HFF-Myc (cell line): ENCODE results near the gene EED.

ENCODE experiments used
- DNase-seq: peaks from one replicate; pipeline ENCODE4 v3.0.0-alpha.2; 2011; ENCODE audit warnings: low read depth; ENCODE audit errors: extremely low read depth
- H3K4me3 ChIP-seq: replicated peaks from 2 replicates; pipeline ENCODE4 v1.5.1; 2011; ENCODE audit warnings: low read depth, mild to moderate bottlenecking, control low read depth, low read length
- CTCF ChIP-seq: IDR thresholded peaks from 2 replicates; pipeline ENCODE4 v1.5.1; 2012; ENCODE audit warnings: mild to moderate bottlenecking, low read depth, low read length, control low read depth; ENCODE audit errors: missing control alignments

EED gene

GRCh38 chr11:86207413-86207812, 37.1 kb upstream of the EED start:
- TF ChIP-seq CTCF = no peak
- H3K4me3 ChIP-seq = no peak overlapping the region
- DNase-seq = no peak

- DNase-seq = no peak
- no peak for TF ChIP-seq CTCF
- no peak overlapping the region for H3K4me3 ChIP-seq
Measured at GRCh38 chr11:86208572-86208971, 36.0 kb upstream of the EED start.

- no peak overlapping the region for H3K4me3 ChIP-seq
- no peak for TF ChIP-seq CTCF
- no peak for DNase-seq
Measured at GRCh38 chr11:86209806-86210657, 34.5 kb upstream of the EED start.

GRCh38 chr11:86210898-86211297, 33.7 kb upstream of the EED start:
- no peak for DNase-seq
- no peak overlapping the region for H3K4me3 ChIP-seq
- TF ChIP-seq CTCF = no peak

GRCh38 chr11:86211619-86212018, 32.9 kb upstream of the EED start:
- no peak overlapping the region for H3K4me3 ChIP-seq
- no peak for TF ChIP-seq CTCF
- no peak for DNase-seq

- DNase-seq = no peak
- TF ChIP-seq CTCF = no peak
- H3K4me3 ChIP-seq = no peak overlapping the region
Measured at GRCh38 chr11:86212019-86212611, 32.4 kb upstream of the EED start.
